GM12878 (cell line): ENCODE results near the gene PXMP4. TPM values are rescaled to one million over a fixed set of nuclear protein-coding genes. Genes with fewer than 3 reads are reported as not detected.

ENCODE experiments used
- ATAC-seq: fragments of 200-7000 bp; cut with Tn5 transposase; 3 replicates; pipeline ENCODE4 v1.9.1; 2020; ENCODE audit warnings: mild to moderate bottlenecking, moderate library complexity
- BruUV-seq: library from RNA; stranded (reverse); fragments of 400-500 nt; replicated peaks from 2 replicates; lab custom pipeline; 2021; lab: Mats Ljungman, UMichigan
- CTCF ChIA-PET: fragments of 300-600 bp; sonication (Branson Sonifier 250); formaldehyde crosslinking; extraction: SDS; loops from one replicate; lab custom pipeline; 2021; ENCODE audit warnings: inconsistent platforms; lab: Yijun Ruan, JAX
- POLR2A ChIA-PET: fragments of 350-600 bp; formaldehyde crosslinking; extraction: SDS; loops from one replicate; lab custom pipeline; 2021; ENCODE audit warnings: inconsistent platforms; lab: Charles Lee
- RAD21 ChIA-PET: fragments of 300-600 bp; sonication (Branson Sonifier 250); formaldehyde crosslinking; loops from one replicate; lab custom pipeline; 2023; ENCODE audit warnings: antibody characterized with exemption; ENCODE audit not compliant: unreplicated experiment; lab: Charles Lee
- SMC1A ChIA-PET: fragments of 300-600 bp; sonication (Branson Sonifier 250); formaldehyde crosslinking; loops from one replicate; lab custom pipeline; 2023; ENCODE audit not compliant: unreplicated experiment, uncharacterized antibody; lab: Charles Lee
- DNase-seq: peaks from one replicate; pipeline ENCODE4 v3.0.0-alpha.2; 2011; ENCODE audit warnings: low read depth, low spot score
- FAIRE-seq: peaks from 3 replicates; lab custom pipeline; 2011; peaks lifted over from hg19 to GRCh38; lab: Jason Lieb, UNC
- H2AFZ ChIP-seq: 2 replicates; pipeline ENCODE4 v1.6.0; 2011; ENCODE audit warnings: low read depth, low read length, control low read depth; ENCODE audit not compliant: control insufficient read depth
- H3K27ac ChIP-seq: 2 replicates; pipeline ENCODE4 v1.5.1; 2011; ENCODE audit warnings: control low read depth; ENCODE audit not compliant: control insufficient read depth, insufficient read depth
- H3K27me3 ChIP-seq, 2 experiments: replicated peaks in 1 of 2; 2 replicates each; pipeline versions ENCODE4 v1.6.0 to v1.6.1; 2011; ENCODE audit warnings: low read length in 1 of 2; ENCODE audit not compliant: control insufficient read depth in 2 of 2, insufficient read depth in 2 of 2
- H3K36me3 ChIP-seq, 2 experiments: 2 replicates each; pipeline ENCODE4 v1.5.1; 2011; ENCODE audit warnings: low read length in 1 of 2; ENCODE audit not compliant: control insufficient read depth in 2 of 2, insufficient read depth in 2 of 2
- H3K4me1 ChIP-seq: 2 replicates; pipeline ENCODE4 v1.6.1; 2011; ENCODE audit warnings: mild to moderate bottlenecking, low read length, moderate library complexity, mixed read lengths; ENCODE audit not compliant: control insufficient read depth, insufficient read depth
- H3K4me2 ChIP-seq: 2 replicates; pipeline ENCODE4 v1.6.0; 2011; ENCODE audit warnings: control low read depth; ENCODE audit not compliant: control insufficient read depth, insufficient read depth
- H3K4me3 ChIP-seq: fragments of 200-600 bp; sonication (generic); 2 replicates; pipeline ENCODE4 v1.5.1; 2016
- H3K79me2 ChIP-seq: 2 replicates; pipeline ENCODE4 v1.6.0; 2011; ENCODE audit warnings: low read length; ENCODE audit not compliant: control insufficient read depth, insufficient read depth
- H3K9ac ChIP-seq: 2 replicates; pipeline ENCODE4 v1.8.0; 2011; ENCODE audit warnings: low read length, control low read depth, mixed read lengths; ENCODE audit not compliant: control insufficient read depth, insufficient read depth
- H3K9me3 ChIP-seq: replicated peaks from 3 replicates; pipeline ENCODE4 v1.5.1; 2011; ENCODE audit warnings: mild to moderate bottlenecking, low read length; ENCODE audit not compliant: control insufficient read depth, insufficient read depth
- H4K20me1 ChIP-seq: 2 replicates; pipeline ENCODE4 v1.6.0; 2011; ENCODE audit not compliant: control insufficient read depth, insufficient read depth
- BCL11A ChIP-seq: IDR thresholded peaks from 2 replicates; pipeline ENCODE4 v1.6.1; 2011; ENCODE audit warnings: low read depth, low read length
- CBFB ChIP-seq: IDR thresholded peaks from 2 replicates; pipeline ENCODE4 v1.6.1; 2016; ENCODE audit warnings: antibody characterized with exemption, low read depth
- CHD1 ChIP-seq: IDR thresholded peaks from 2 replicates; pipeline ENCODE4 v1.6.1; 2012; ENCODE audit warnings: low read depth, low read length, improper control_type of control experiment
- HDGF ChIP-seq: fragments of 450-650 bp; IDR thresholded peaks from 2 replicates; pipeline ENCODE4 v1.6.1; 2016; ENCODE audit warnings: antibody characterized with exemption
- IKZF1 ChIP-seq: fragments of 450-650 bp; conservative IDR thresholded peaks from 2 replicates; pipeline ENCODE4 v1.6.1; 2017; ENCODE audit warnings: antibody characterized with exemption, mild to moderate bottlenecking
- IRF3 ChIP-seq: fragments of 450-650 bp; IDR thresholded peaks from 2 replicates; pipeline ENCODE4 v1.6.1; 2014; ENCODE audit warnings: mild to moderate bottlenecking
- KDM1A ChIP-seq: fragments of 200-600 bp; sonication (generic); IDR thresholded peaks from 2 replicates; pipeline ENCODE4 v1.6.1; 2016; ENCODE audit warnings: borderline replicate concordance
- LARP7 ChIP-seq: fragments of 450-650 bp; IDR thresholded peaks from 2 replicates; pipeline ENCODE4 v1.6.1; 2017; ENCODE audit warnings: mild to moderate bottlenecking
- PAX5 ChIP-seq: IDR thresholded peaks from 2 replicates; pipeline ENCODE4 v1.6.1; 2011; ENCODE audit warnings: low read depth, low read length, borderline replicate concordance
- POLR2AphosphoS5 ChIP-seq: IDR thresholded peaks from 2 replicates; pipeline ENCODE4 v1.6.1; 2011; ENCODE audit warnings: mild to moderate bottlenecking, low read length, inconsistent platforms
- RAD51 ChIP-seq: fragments of 450-650 bp; IDR thresholded peaks from 2 replicates; pipeline ENCODE4 v1.6.1; 2016; ENCODE audit warnings: moderate library complexity, mild to moderate bottlenecking, inconsistent platforms
- YY1 ChIP-seq: IDR thresholded peaks from 2 replicates; pipeline ENCODE4 v1.6.1; 2011; ENCODE audit warnings: low read depth, mild to moderate bottlenecking, low read length
- WGBS: methylation state at CpG from one replicate; pipeline ENCODE4 v1.1.6; 2016; ENCODE audit warnings: low lambda C conversion rate; ENCODE audit not compliant: insufficient replicate concordance, insufficient coverage; ENCODE audit errors: missing lambda C conversion rate; 5-methylcytosine and 5-hydroxymethylcytosine counted together
- in situ Hi-C: fragments of 300-500 bp; cut with MboI; formaldehyde crosslinking; loops from 9 replicates; pipeline ENCODE4 v1.14.3; 2018; ENCODE audit warnings: mixed read lengths
- intact Hi-C: fragments of 100-400 bp; cut with micrococcal nuclease; formaldehyde crosslinking; loops from one replicate; pipeline ENCODE4 v1.14.2; 2022; ENCODE audit not compliant: unreplicated experiment
- polyA plus RNA-seq, 11 experiments: library from polyadenylated mRNA; depleted of rRNA in 4 of 11; unstranded in 6 of 11; stranded (reverse) in 5 of 11; fragments of >200 nt; fragmentation: Nextera tagmentation in 4 of 11; fragmentation: Illumina TruSeq in 1 of 11; extraction: Ambion mirVana in 4 of 11; extraction: Trizol in 1 of 11; gene quantifications; 1 replicate in 1 of 11; 2 replicates in 10 of 11; pipeline versions ENCODE4 v1.2.1 to v1.2.3, GENCODE V29; 2011 to 2016; ENCODE audit warnings: inconsistent platforms in 2 of 11, missing spikeins in 2 of 11, low read depth in 1 of 11
- total RNA-seq, 4 experiments: library from RNA; depleted of rRNA in 3 of 4; stranded (reverse); fragments of >200 nt in 3 of 4; fragmentation: Illumina TruSeq in 1 of 4; extraction: Trizol in 1 of 4; gene quantifications; 2 replicates each; pipeline versions ENCODE4 v1.2.1 to v1.2.3, GENCODE V29; 2013 to 2021
- TF ChIP-seq, protein P1 (sequence below): IDR thresholded peaks from 2 replicates; pipeline ENCODE4 v1.6.1; 2012; ENCODE audit warnings: improper control_type of control experiment, low read depth, low read length; ENCODE audit not compliant: insufficient replicate concordance
- TF ChIP-seq, protein P2 (sequence below): IDR thresholded peaks from 2 replicates; pipeline ENCODE4 v1.6.1; 2011; ENCODE audit warnings: borderline replicate concordance, low read depth, mild to moderate bottlenecking, moderate library complexity, mixed read lengths, low read length; ENCODE audit not compliant: insufficient read depth; ENCODE audit errors: extremely low read length

The PXMP4 gene
- total and polyA plus RNA-seq, 10 of the 15 experiments (the other 5 are each of a cell fraction or from before 2014, with no cell fraction given), result 3.6 to 19.2 (median 8.6) TPM

GRCh38 chr20:33671573-33672288 is 48.4 kb downstream of the PXMP4 start:
- TSS peak; percentile 58 for BruUV-seq
- POLR2A ChIA-PET, result interaction anchor here (0.6 to 1.2 kb wide), 4 partner anchors 14 to 76 kb away, joined by 3 to 5 read pairs (median 3); no protein-coding TSS in a partner anchor
- WGBS, result 83% methylated on average over 8 of the region's 8 CpGs
- H3K27ac ChIP-seq, result no peak overlapping the region
- H3K4me3 ChIP-seq, result no peak overlapping the region
- no peaks in the 10 kb centered on the region for H3K36me3 ChIP-seq
- no peaks in the 10 kb centered on the region for H3K9me3 ChIP-seq
- intact Hi-C loops, result no loop called here
- no peak overlapping the region for H3K4me2 ChIP-seq
- no peak for ATAC-seq
- TF ChIP-seq LARP7 (no peak), PAX5 (no peak), POLR2AphosphoS5 (no peak), CHD1 (no peak), RAD51 (no peak), CBFB (no peak), YY1 (no peak), HDGF (no peak), BCL11A (no peak), IKZF1 (no peak), IRF3 (no peak), KDM1A (no peak)
- TF ChIP-seq, protein P1, sequence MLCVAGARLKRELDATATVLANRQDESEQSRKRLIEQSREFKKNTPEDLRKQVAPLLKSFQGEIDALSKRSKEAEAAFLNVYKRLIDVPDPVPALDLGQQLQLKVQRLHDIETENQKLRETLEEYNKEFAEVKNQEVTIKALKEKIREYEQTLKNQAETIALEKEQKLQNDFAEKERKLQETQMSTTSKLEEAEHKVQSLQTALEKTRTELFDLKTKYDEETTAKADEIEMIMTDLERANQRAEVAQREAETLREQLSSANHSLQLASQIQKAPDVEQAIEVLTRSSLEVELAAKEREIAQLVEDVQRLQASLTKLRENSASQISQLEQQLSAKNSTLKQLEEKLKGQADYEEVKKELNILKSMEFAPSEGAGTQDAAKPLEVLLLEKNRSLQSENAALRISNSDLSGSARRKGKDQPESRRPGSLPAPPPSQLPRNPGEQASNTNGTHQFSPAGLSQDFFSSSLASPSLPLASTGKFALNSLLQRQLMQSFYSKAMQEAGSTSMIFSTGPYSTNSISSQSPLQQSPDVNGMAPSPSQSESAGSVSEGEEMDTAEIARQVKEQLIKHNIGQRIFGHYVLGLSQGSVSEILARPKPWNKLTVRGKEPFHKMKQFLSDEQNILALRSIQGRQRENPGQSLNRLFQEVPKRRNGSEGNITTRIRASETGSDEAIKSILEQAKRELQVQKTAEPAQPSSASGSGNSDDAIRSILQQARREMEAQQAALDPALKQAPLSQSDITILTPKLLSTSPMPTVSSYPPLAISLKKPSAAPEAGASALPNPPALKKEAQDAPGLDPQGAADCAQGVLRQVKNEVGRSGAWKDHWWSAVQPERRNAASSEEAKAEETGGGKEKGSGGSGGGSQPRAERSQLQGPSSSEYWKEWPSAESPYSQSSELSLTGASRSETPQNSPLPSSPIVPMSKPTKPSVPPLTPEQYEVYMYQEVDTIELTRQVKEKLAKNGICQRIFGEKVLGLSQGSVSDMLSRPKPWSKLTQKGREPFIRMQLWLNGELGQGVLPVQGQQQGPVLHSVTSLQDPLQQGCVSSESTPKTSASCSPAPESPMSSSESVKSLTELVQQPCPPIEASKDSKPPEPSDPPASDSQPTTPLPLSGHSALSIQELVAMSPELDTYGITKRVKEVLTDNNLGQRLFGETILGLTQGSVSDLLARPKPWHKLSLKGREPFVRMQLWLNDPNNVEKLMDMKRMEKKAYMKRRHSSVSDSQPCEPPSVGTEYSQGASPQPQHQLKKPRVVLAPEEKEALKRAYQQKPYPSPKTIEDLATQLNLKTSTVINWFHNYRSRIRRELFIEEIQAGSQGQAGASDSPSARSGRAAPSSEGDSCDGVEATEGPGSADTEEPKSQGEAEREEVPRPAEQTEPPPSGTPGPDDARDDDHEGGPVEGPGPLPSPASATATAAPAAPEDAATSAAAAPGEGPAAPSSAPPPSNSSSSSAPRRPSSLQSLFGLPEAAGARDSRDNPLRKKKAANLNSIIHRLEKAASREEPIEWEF, result no peak
- TF ChIP-seq, protein P2, sequence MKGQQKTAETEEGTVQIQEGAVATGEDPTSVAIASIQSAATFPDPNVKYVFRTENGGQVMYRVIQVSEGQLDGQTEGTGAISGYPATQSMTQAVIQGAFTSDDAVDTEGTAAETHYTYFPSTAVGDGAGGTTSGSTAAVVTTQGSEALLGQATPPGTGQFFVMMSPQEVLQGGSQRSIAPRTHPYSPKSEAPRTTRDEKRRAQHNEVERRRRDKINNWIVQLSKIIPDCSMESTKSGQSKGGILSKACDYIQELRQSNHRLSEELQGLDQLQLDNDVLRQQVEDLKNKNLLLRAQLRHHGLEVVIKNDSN, result no peak
- TF ChIP-seq, all 136 proteins: peak for 0
- Histone ChIP-seq H4K20me1 (peaks cover 4% of the 10 kb centered on the region; the same call in 1 of the 2 replicates), H3K79me2 (peaks cover 2% of the 10 kb centered on the region), H3K4me1 (peaks cover 17% of the 10 kb centered on the region), H3K27me3 (no peaks in the 10 kb centered on the region), H3K9ac (no peak overlapping the region), H2AFZ (no peak overlapping the region)
- FAIRE-seq (no peak), DNase-seq (no peak)
- CTCF ChIA-PET, result interaction anchor here (1.1 to 1.2 kb wide), 2 partner anchors 48 to 214 kb away, joined by 3 read pairs; partner anchors contain the start of gene PXMP4
- SMC1A ChIA-PET, result interaction anchor here (0.6 kb wide), 1 partner anchor 39 kb away, joined by 3 read pairs; no protein-coding TSS in a partner anchor
- in situ Hi-C loops, result no loop called here
- RAD21 ChIA-PET, result no interaction called here
